HG02938 (cell line): ENCODE data around the gene COG7.
"Not testable (repeated sequence)": the region's sequence is repeated elsewhere in the genome, so short reads cannot be mapped to it uniquely, and the experiment has no call there.

Source experiments
- ATAC-seq: cut with Tn5 transposase; IDR thresholded peaks from one replicate; pipeline ENCODE4 v1.9.1; 2021; ENCODE audit warnings: mild to moderate bottlenecking, moderate library complexity; ENCODE audit not compliant: unreplicated experiment

COG7 gene

DNA sequence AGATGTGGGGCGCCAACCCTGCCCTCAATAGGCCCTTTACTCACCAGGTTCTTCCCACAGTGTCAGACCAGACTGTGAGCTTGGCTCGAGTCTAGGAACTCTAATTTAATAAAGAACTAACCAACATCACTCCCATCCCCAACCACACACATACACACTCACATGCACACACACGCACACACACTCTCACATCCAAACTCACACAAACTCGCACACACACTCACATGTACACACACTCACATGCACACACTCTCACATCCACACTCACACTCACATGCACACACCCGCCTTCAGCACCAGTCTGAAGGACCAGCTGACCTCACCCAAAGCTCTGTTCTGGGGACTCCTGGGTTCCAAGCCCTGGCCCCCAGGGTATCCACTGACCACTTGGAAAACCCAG, 63.8 kb downstream of the COG7 start:
- ATAC-seq: no peak

GRCh38 chr16:23388786-23389185, 64.2 kb downstream of the COG7 start:
- ATAC-seq: no peak

DNA sequence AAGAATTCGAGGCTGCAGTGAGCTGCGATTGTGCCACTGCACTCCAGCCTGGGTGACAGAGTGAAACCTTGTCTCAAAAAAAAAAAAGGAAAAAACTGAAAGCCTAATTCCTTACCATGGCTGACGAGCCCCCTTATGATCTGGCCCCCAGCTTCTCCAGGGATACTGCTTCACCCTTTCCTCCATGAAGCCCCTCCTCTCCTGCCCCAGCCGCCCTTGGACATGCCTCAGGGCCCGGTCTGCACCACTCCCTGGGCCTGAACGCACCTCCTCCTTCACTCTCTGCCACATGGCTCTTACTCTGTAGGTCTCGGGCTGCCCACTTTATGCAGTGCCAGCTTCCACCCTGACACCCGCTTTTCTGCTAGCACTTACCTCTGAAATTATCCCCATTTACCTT, 65.3 kb downstream of the COG7 start:
- no peak for ATAC-seq

GRCh38 chr16:23385441-23385840, 67.5 kb downstream of the COG7 start:
- ATAC-seq: no peak

GRCh38 chr16:23384878-23385277, 68.1 kb downstream of the COG7 start:
- ATAC-seq: no peak

DNA sequence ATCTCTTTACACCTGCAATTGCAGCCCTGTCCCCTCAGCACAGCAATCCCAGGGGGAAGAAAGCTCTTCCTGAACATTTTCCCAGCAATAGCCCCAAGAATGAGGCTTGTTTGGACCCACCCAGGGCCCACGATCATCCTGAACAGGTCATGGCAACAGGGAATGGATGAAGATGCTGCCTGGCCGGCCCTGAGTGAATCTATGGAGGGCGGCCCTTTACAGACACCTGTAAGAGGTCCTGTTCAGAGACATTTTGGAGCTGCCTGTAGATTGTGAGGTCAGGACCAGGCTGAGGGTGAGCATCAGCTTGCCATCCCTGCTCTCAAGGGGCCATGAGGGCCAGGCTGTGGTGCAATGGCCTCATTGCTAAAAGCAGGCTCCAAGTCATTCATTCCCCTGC, 69.1 kb downstream of the COG7 start:
- ATAC-seq: no peak

DNA sequence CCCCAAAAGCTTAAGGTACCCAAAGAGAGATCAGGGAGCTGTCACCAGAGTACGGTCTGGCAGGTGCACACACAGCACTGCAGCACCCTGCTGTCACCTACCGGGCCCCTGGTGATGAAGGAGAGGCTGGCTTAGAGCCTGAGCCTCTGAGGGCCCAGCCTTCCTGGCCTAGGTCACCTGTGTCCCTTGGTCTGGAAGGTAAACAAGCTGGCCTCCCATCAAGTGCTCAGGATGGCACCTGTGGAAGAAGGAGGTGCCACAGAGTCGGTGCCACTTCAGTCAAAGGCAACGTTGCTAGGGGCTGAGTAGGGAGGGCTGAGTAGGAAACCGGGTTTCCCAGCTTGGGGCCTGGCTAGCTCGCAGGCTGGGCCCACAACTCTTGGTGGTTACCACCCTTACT, 70.7 kb downstream of the COG7 start:
- ATAC-seq: no peak

GRCh38 chr16:23381702-23382101, 71.3 kb downstream of the COG7 start:
- not testable (repeated sequence) for ATAC-seq

DNA sequence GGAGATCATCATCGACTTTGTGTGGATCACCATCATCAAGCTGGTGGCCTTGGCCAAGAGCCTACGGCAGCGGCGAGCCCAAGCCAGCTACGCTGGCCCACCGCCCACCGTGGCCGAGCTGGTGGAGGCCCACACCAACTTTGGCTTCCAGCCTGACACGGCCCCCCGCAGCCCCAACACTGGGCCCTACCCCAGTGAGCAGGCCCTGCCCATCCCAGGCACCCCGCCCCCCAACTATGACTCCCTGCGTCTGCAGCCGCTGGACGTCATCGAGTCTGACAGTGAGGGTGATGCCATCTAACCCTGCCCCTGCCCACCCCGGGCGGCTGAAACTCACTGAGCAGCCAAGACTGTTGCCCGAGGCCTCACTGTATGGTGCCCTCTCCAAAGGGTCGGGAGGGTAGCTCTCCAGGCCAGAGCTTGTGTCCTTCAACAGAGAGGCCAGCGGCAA, 72.5 kb downstream of the COG7 start:
- no peak for ATAC-seq

DNA sequence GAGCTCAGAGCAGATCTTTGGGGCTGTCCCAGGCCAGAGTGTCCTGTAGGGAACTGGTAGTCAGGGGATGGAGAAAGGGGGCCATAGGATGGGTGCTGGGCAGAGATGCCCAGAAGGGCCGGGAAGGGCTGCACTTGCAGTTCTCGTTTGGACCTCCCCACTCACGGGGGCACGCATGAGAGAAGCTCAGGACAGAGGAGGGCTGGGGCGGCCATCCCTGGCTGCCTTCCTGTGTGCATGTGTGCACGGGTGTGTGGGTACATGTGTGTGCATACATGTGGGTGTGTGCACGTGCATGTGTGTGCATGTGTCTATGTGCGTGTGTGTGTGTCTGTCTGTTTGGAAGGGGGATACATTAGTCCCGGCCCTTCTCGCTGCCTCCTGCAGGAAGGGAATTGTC, 73.3 kb downstream of the COG7 start:
- no peak for ATAC-seq

GRCh38 chr16:23378921-23379320, 74.1 kb downstream of the COG7 start:
- no peak for ATAC-seq

- no peak for ATAC-seq
Observed at GRCh38 chr16:23378256-23378655, 74.7 kb downstream of the COG7 start.

GRCh38 chr16:23377071-23377931, 75.7 kb downstream of the COG7 start:
- no peak for ATAC-seq

DNA sequence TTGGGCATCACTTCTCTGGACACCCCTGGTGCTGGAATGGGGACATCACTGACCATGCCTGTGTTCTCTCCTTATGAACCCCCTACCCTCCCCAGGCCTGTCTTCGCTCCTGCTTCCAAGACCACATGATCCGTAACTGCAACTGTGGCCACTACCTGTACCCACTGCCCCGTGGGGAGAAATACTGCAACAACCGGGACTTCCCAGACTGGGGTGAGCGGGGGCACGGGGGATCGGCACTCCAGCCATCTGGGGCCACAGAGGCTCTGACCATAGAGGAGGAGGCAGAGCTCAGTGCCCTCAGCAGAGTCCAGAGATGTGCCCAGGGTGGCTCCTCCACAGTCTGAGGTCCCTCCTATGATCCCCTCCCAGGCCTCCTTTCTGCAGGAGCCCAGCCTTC, 77.3 kb downstream of the COG7 start:
- no peak for ATAC-seq

DNA sequence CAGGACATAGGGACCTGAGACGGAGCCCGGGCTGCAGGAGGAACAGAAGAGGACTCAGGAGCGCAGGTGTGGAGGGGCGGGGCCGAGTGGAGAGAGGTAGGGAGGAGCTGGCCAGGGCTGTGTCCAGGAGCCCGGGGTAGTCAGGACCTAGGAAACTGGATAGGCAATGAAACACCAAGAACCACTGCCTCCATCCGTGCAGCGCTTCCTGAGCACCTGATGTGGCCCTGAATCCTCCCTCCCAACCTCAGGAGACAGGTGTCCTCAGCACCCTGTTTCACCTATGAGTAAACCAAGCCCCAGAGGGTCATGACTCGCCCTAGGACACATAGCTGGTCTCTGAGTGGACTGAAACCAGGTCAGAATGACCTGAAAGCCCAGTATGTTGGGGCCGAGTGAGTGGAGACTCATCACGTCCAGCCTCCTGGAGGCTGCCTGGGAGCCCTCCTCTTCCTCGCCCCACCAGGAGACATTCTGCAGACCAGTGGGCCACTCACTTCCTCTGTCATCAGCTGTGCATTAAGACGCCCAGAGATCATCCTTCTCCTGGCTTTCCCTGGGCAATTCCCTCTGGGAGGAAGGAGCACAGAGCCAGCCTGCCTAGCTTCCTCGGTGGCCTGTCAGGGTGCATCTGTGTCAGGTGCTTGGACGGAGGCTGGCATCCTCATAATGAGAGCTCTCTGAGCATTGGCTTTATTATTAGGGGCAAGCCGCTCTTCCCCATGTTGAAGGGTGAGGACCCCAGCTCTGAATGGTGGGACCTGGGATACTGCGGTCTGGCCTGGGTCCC, 78.1 kb downstream of the COG7 start:
- no peak for ATAC-seq

DNA sequence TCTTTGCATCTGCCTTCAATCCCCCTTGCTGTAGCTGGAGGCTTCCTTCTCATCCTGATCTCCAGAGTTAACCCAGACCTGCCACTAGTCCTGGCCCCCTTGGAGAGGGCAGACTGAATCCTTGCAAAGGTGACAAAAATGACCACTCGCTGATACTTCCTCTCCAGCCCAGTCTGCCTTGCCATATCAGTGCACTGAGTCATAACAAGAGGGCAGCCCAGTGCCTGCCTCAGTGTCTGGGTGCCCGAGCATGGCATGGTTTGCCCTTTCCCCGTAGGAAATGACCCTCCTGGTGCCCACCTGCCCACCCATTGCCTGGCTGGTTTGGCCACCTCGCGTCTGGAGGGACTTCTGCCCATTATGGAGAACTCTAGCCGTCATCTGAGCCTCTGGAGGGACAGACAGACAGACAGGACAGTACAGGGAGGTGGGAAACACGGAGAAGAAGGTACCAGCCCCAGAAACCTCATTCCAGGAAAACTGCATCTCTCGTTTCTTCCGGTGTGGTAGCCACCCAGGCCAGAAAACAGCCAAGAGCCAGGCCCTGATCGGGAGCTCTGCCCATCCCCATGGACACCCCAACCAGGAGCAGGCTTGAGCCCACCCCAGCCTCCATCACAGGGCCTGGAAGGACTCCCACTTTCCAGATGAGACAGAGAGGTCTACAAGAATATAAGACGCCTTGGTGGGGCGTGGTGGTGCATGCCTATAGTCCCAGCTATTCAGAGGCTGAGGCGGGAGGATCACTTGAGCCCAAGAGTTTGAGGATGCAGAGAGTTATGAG, 79.4 kb downstream of the COG7 start:
- no peak for ATAC-seq

GRCh38 chr16:23371368-23371767, 81.6 kb downstream of the COG7 start:
- ATAC-seq: no peak

GRCh38 chr16:23369416-23369815, 83.6 kb downstream of the COG7 start:
- no peak for ATAC-seq

- no peak for ATAC-seq
Observed at GRCh38 chr16:23368469-23368868, 84.5 kb downstream of the COG7 start.

GRCh38 chr16:23367988-23368387, 85.0 kb downstream of the COG7 start:
- no peak for ATAC-seq

DNA sequence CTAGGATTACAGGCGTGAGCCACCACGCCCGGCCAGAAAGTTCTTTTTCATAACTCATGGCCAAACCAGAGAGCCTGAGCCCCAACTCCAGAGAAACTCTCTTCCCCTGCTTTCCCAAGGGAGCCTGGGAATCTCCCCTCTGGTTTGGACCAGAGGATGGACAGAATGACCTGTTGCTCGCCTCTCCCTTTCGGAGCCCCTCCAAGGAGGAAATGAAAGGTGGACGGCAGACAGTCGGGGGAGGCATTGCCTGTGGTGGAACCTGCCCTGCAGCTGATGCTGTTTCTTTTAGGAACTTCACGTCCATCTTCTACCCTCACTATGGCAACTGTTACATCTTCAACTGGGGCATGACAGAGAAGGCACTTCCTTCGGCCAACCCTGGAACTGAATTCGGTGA, 85.4 kb downstream of the COG7 start:
- ATAC-seq: no peak
